Astrocyte (in vitro differentiated cells and primary cell): ENCODE results near the gene MISP. TPM values are rescaled to one million over a fixed set of nuclear protein-coding genes. Genes with fewer than 3 reads are reported as not detected.

Experiments used
- DNase-seq: peaks from one replicate; pipeline ENCODE4 v3.0.0-alpha.2; 2010; ENCODE audit warnings: low read depth
- FAIRE-seq: peaks from 2 replicates; lab custom pipeline; 2011; peaks lifted over from hg19 to GRCh38; lab: Jason Lieb, UNC
- H2AFZ ChIP-seq: 2 replicates; pipeline ENCODE4 v1.6.0; 2012; ENCODE audit warnings: low read depth, low read length, inconsistent platforms
- H3K27ac ChIP-seq: 2 replicates; pipeline ENCODE4 v1.5.1; 2011; ENCODE audit warnings: low read depth, low read length, inconsistent platforms
- H3K27me3 ChIP-seq: 2 replicates; pipeline ENCODE4 v1.6.0; 2011; ENCODE audit warnings: low read length, inconsistent platforms; ENCODE audit not compliant: insufficient read depth
- H3K36me3 ChIP-seq: 2 replicates; pipeline ENCODE4 v1.5.1; 2011; ENCODE audit warnings: low read length, inconsistent platforms; ENCODE audit not compliant: insufficient read depth
- H3K4me1 ChIP-seq: 2 replicates; pipeline ENCODE4 v1.5.1; 2011; ENCODE audit warnings: low read length, inconsistent platforms; ENCODE audit not compliant: insufficient read depth
- H3K4me2 ChIP-seq: 2 replicates; pipeline ENCODE4 v1.6.0; 2012; ENCODE audit warnings: low read length, inconsistent platforms
- H3K4me3 ChIP-seq: 2 replicates; pipeline ENCODE4 v1.5.1; 2011; ENCODE audit warnings: low read depth, mild to moderate bottlenecking, low read length, inconsistent platforms; ENCODE audit not compliant: insufficient read depth
- H3K79me2 ChIP-seq: 2 replicates; pipeline ENCODE4 v1.6.0; 2012; ENCODE audit warnings: mild to moderate bottlenecking, low read length, inconsistent platforms; ENCODE audit not compliant: insufficient read depth
- H3K9ac ChIP-seq: 2 replicates; pipeline ENCODE4 v1.6.0; 2012; ENCODE audit warnings: mild to moderate bottlenecking, low read length, inconsistent platforms
- H3K9me3 ChIP-seq: 2 replicates; pipeline ENCODE4 v1.5.1; 2012; ENCODE audit warnings: low read depth, mild to moderate bottlenecking, low read length, inconsistent platforms; ENCODE audit not compliant: insufficient read depth
- H4K20me1 ChIP-seq: 2 replicates; pipeline ENCODE4 v1.6.0; 2012; ENCODE audit warnings: low read length, inconsistent platforms; ENCODE audit not compliant: insufficient read depth
- H3K27ac Mint-ChIP-seq: one replicate; pipeline ENCODE4 v1.8.0; 2021; ENCODE audit warnings: mild to moderate bottlenecking, mixed read lengths; ENCODE audit not compliant: unreplicated experiment
- H3K27me3 Mint-ChIP-seq: one replicate; pipeline ENCODE4 v1.8.0; 2021; ENCODE audit warnings: low read depth, mixed read lengths; ENCODE audit not compliant: unreplicated experiment
- H3K36me3 Mint-ChIP-seq: one replicate; pipeline ENCODE4 v1.8.0; 2021; ENCODE audit warnings: low read depth, mixed read lengths; ENCODE audit not compliant: unreplicated experiment
- H3K4me1 Mint-ChIP-seq: one replicate; pipeline ENCODE4 v1.8.0; 2021; ENCODE audit warnings: low read depth, mixed read lengths; ENCODE audit not compliant: unreplicated experiment
- H3K4me3 Mint-ChIP-seq: one replicate; pipeline ENCODE4 v1.8.0; 2021; ENCODE audit warnings: mild to moderate bottlenecking, moderate library complexity, mixed read lengths; ENCODE audit not compliant: unreplicated experiment
- H3K9me3 Mint-ChIP-seq: one replicate; pipeline ENCODE4 v1.8.0; 2021; ENCODE audit warnings: mild to moderate bottlenecking, mixed read lengths; ENCODE audit not compliant: unreplicated experiment
- EZH2 ChIP-seq: IDR thresholded peaks from 2 replicates; pipeline ENCODE4 v1.6.1; 2012; ENCODE audit warnings: mild to moderate bottlenecking, low read length, inconsistent platforms; ENCODE audit not compliant: insufficient read depth
- total RNA-seq: library from RNA; stranded (reverse); gene quantifications from 2 replicates; pipeline ENCODE4 v1.2.1, GENCODE V29; 2021
- TF ChIP-seq, protein P1 (sequence below): IDR thresholded peaks from 2 replicates; pipeline ENCODE4 v1.5.1; 2011; ENCODE audit warnings: low read depth, mild to moderate bottlenecking, inconsistent platforms, low read length, moderate library complexity; ENCODE audit not compliant: insufficient read depth

The MISP gene
- total RNA-seq, 1 donor from 2014 or later, result 0.43 TPM

DNA sequence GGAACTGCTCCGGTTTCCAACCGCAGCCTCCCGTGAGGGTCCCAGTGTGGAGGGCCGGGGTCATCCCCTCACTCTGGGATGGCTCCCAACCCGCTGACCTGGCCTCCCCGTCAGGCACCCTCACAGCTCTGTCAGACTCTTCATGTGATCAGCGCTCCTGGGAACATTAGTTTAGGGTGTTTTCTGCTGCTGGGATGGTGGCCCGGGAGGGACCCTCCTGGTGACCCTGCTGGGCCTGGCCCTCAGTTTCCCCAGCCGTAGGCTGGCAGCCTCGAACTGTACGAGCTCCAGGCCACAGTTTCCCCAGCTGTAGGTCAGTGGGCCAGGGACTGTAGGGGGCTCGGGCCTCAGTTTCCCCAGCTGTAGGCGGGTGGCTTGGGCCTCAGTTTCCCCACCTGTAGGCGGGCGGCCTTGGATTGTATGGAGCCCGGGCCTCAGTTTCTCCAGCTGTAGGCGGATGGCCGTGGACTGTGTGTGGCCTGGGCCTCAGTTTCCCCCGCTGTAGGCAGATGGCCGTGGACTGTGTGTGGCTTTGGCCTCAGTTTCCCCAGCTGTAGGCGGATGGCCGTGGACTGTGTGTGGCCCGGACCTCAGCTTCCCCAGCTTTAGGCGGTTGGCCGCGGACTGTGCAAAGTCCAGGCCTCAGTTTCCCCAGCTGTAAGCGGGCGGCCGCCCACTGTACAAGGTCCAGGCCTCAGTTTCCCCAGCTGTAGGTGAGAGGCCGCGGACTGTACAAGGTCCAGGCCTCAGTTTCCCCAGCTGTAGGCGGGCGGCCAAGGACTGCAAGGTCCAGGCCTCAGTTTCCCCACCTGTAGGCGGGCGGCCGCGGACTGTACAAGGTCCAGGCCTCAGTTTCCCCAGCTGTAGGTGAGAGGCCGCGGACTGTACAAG lies 45.0 kb downstream of the MISP start:
- H3K27ac ChIP-seq, result peak overlapping the region; percentile 89
- Mint-ChIP-seq H3K4me3 (no peak overlapping the region), H3K27ac (no peak overlapping the region), H3K9me3 (no peaks in the 10 kb centered on the region), H3K27me3 (no peaks in the 10 kb centered on the region), H3K36me3 (peaks cover 7% of the 10 kb centered on the region), H3K4me1 (peaks cover 11% of the 10 kb centered on the region)
- TF ChIP-seq EZH2, result no peak
- TF ChIP-seq, protein P1, sequence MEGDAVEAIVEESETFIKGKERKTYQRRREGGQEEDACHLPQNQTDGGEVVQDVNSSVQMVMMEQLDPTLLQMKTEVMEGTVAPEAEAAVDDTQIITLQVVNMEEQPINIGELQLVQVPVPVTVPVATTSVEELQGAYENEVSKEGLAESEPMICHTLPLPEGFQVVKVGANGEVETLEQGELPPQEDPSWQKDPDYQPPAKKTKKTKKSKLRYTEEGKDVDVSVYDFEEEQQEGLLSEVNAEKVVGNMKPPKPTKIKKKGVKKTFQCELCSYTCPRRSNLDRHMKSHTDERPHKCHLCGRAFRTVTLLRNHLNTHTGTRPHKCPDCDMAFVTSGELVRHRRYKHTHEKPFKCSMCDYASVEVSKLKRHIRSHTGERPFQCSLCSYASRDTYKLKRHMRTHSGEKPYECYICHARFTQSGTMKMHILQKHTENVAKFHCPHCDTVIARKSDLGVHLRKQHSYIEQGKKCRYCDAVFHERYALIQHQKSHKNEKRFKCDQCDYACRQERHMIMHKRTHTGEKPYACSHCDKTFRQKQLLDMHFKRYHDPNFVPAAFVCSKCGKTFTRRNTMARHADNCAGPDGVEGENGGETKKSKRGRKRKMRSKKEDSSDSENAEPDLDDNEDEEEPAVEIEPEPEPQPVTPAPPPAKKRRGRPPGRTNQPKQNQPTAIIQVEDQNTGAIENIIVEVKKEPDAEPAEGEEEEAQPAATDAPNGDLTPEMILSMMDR, result no peak
- peaks cover 19% of the 10 kb centered on the region for H3K4me1 ChIP-seq
- peaks cover 32% of the 10 kb centered on the region for H3K79me2 ChIP-seq
- no peaks in the 10 kb centered on the region for H3K27me3 ChIP-seq
- H3K9ac ChIP-seq, result peak overlapping the region; percentile 92
- no peak for DNase-seq
- H3K36me3 ChIP-seq, result peaks cover 10% of the 10 kb centered on the region
- peak overlapping the region; percentile 95 for H3K4me2 ChIP-seq
- H3K4me3 ChIP-seq, result peak overlapping the region; percentile 62
- peak overlapping the region; percentile 97 for H2AFZ ChIP-seq
- H3K9me3 ChIP-seq, result no peaks in the 10 kb centered on the region
- peaks cover 31% of the 10 kb centered on the region for H4K20me1 ChIP-seq
- FAIRE-seq, result no peak

DNA sequence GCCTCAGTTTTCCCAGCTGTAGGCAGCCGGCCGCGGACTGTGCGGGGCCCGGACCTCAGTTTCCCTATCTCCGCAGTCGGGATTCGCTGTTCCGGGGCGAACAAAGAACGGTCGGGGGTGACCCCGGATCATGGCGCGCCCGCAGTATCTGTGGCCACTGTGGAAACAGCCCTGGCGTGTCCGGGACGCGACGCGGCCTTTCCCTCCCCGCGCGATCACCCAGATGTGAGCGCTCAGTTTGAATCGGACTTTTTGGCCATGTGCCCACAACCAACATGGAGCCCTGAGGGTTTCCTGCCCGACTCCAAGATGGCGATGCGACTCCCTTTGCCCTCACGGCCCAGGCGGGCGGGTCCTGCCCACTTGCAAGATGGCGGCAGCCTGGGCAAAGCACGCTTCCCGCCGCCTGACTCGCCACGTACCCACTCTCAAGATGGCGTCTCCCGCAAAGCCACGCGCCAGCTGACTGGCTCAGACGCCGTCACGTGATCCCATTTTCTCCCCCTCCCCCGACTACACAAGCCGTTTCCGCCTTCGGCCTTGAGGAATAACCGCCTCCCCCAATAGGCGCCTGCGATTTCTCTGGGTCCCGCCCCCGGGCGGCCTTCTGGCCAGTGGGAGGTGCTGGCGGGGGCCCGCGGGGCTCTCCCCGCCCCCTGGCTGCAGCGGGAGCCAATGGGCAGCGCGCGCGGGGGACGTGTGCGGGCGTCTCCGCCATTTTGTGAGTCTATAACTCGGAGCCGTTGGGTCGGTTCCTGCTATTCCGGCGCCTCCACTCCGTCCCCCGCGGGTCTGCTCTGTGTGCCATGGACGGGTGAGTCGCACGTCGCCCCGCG lies 46.0 kb downstream of the MISP start, which contains the start of gene PTBP1:
TSS of gene PTBP1 (plus strand) at position 761 of the 836 bp plus-strand sequence. CDS start at position 807, 46 bp downstream.
- Histone ChIP-seq H3K36me3 (peaks cover 10% of the 10 kb centered on the region), H2AFZ (peak within 1 kb of the TSS; percentile 97)
- peak; percentile 100 for DNase-seq

More for the DNA sequence above, 46.0 kb downstream of the MISP start, which contains the start of gene PTBP1:
- TF ChIP-seq EZH2, result no peak
- TF ChIP-seq, protein P1, result no peak
- H3K4me3 Mint-ChIP-seq, result peak within 1 kb of the TSS; percentile 93
- no peaks in the 10 kb centered on the region for H3K9me3 Mint-ChIP-seq
- H3K4me1 ChIP-seq, result peaks cover 29% of the 10 kb centered on the region
- peak within 1 kb of the TSS; percentile 97 for H3K9ac ChIP-seq
- H4K20me1 ChIP-seq, result peaks cover 41% of the 10 kb centered on the region
- H3K4me3 ChIP-seq, result peak within 1 kb of the TSS; percentile 98
- peak within 1 kb of the TSS; percentile 94 for H3K27ac Mint-ChIP-seq
- peaks cover 41% of the 10 kb centered on the region for H3K79me2 ChIP-seq
- H3K4me1 Mint-ChIP-seq, result peaks cover 11% of the 10 kb centered on the region
- no peaks in the 10 kb centered on the region for H3K9me3 ChIP-seq
- H3K4me2 ChIP-seq, result peak within 1 kb of the TSS; percentile 95
- H3K36me3 Mint-ChIP-seq, result peaks cover 7% of the 10 kb centered on the region
- H3K27me3 ChIP-seq, result no peaks in the 10 kb centered on the region
- H3K27ac ChIP-seq, result peak within 1 kb of the TSS; percentile 89
- peak; percentile 84 for FAIRE-seq
- no peaks in the 10 kb centered on the region for H3K27me3 Mint-ChIP-seq
